SK-N-SH (cell line): ENCODE results near the gene CPLX1.

ENCODE experiments used
- EP300 ChIP-seq, 2 experiments: IDR thresholded peaks; 2 replicates each; pipeline versions ENCODE4 v1.4.0 to v1.6.1; 2012; ENCODE audit warnings: borderline replicate concordance in 1 of 2, low read depth in 1 of 2, low read length in 1 of 2
- EZH2phosphoT487 ChIP-seq: fragments of 200-600 bp; sonication (generic); IDR thresholded peaks from 2 replicates; pipeline ENCODE4 v1.6.1; 2017; ENCODE audit warnings: low read depth, mixed run types, mild to moderate bottlenecking, antibody characterized with exemption, moderate library complexity, borderline replicate concordance
- FOSL2 ChIP-seq: IDR thresholded peaks from 2 replicates; pipeline ENCODE4 v1.4.0; 2012; ENCODE audit warnings: low read depth, mild to moderate bottlenecking, moderate library complexity, borderline replicate concordance
- FOXJ3 ChIP-seq: sonication (generic); formaldehyde crosslinking; IDR thresholded peaks from 2 replicates; pipeline ENCODE4 v1.5.1; 2020; ENCODE audit warnings: mild to moderate bottlenecking, missing genetic modification reagents
- FOXM1 ChIP-seq: IDR thresholded peaks from 2 replicates; pipeline ENCODE4 v1.4.0; 2012; ENCODE audit warnings: low read depth, mild to moderate bottlenecking
- GABPA ChIP-seq: IDR thresholded peaks from 2 replicates; pipeline ENCODE4 v1.4.0; 2012; ENCODE audit warnings: low read depth, mild to moderate bottlenecking
- GATA2 ChIP-seq: sonication (generic); formaldehyde crosslinking; IDR thresholded peaks from 2 replicates; pipeline ENCODE4 v1.5.0; 2020; ENCODE audit warnings: mild to moderate bottlenecking, missing genetic modification reagents
- JUND ChIP-seq: IDR thresholded peaks from 2 replicates; pipeline ENCODE4 v1.4.0; 2012
- MEF2A ChIP-seq: IDR thresholded peaks from 2 replicates; pipeline ENCODE4 v1.4.0; 2012; ENCODE audit warnings: low read depth, borderline replicate concordance
- MXI1 ChIP-seq: IDR thresholded peaks from 2 replicates; pipeline ENCODE4 v1.6.1; 2012; ENCODE audit warnings: mild to moderate bottlenecking, low read depth, low read length, improper control_type of control experiment
- POLR2AphosphoS5 ChIP-seq: IDR thresholded peaks from 2 replicates; pipeline ENCODE4 v1.6.1; 2012; ENCODE audit warnings: low read depth, low read length
- RXRA ChIP-seq: IDR thresholded peaks from 2 replicates; pipeline ENCODE4 v1.4.0; 2012; ENCODE audit warnings: low read depth, mild to moderate bottlenecking, borderline replicate concordance
- TEAD4 ChIP-seq: IDR thresholded peaks from 2 replicates; pipeline ENCODE4 v1.4.0; 2012; ENCODE audit warnings: mild to moderate bottlenecking, borderline replicate concordance; ENCODE audit not compliant: insufficient read depth
- TF ChIP-seq, protein P1 (sequence below): fragments of 200-600 bp; sonication (generic); IDR thresholded peaks from 2 replicates; pipeline ENCODE4 v1.6.1; 2017; ENCODE audit warnings: antibody characterized with exemption, mild to moderate bottlenecking, moderate library complexity

DNA sequence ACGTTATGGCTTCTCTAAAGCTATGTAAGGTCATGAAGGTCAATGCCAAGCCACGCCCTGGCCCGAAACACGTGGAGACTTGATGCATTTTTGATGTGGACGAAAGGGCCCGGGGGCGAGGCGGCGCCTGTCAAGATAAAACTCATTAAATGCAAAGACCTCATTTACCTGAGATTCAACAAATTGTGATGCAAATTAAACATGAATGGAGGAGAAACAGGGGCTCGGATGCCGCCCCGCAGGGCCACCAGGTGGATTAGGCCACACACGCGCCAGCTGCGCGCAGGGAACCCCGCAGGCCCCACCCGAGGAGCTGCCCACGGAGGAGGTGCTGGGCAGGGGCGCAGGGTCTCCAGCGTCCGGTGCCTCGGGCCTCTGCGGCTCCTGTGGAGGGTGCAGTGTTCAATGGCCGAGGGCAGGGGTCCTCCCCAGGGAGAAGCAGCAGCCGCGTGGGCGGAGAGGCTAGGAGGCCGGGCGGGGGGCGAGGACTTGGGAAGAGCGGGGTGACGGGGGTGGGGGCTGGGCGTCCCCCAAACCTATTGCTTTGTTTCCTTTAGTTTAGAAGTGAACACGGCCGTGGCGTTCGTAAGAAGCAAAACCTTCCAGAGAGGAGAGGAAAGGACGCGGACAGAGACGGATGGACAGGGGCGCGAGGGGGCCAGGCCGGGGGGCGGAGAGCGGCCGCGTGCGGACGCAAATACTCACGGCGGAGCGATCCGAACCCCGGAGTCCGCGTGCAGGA is 40.4 kb downstream of the CPLX1 start:
- no peak for TF ChIP-seq MXI1
- TF ChIP-seq, protein P1, sequence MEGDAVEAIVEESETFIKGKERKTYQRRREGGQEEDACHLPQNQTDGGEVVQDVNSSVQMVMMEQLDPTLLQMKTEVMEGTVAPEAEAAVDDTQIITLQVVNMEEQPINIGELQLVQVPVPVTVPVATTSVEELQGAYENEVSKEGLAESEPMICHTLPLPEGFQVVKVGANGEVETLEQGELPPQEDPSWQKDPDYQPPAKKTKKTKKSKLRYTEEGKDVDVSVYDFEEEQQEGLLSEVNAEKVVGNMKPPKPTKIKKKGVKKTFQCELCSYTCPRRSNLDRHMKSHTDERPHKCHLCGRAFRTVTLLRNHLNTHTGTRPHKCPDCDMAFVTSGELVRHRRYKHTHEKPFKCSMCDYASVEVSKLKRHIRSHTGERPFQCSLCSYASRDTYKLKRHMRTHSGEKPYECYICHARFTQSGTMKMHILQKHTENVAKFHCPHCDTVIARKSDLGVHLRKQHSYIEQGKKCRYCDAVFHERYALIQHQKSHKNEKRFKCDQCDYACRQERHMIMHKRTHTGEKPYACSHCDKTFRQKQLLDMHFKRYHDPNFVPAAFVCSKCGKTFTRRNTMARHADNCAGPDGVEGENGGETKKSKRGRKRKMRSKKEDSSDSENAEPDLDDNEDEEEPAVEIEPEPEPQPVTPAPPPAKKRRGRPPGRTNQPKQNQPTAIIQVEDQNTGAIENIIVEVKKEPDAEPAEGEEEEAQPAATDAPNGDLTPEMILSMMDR, result no peak
- no peak for TF ChIP-seq RXRA
- no peak for TF ChIP-seq FOXJ3 (CRISPR knock-in tag)
- TF ChIP-seq GATA2, result no peak
- no peak for TF ChIP-seq GABPA
- no peak for TF ChIP-seq POLR2AphosphoS5
- no peak for TF ChIP-seq EP300 (IDR thresholded peaks at IDR 0.05; ENCODE audit: borderline replicate concordance in 1 of 2, low read depth in 1 of 2, low read length in 1 of 2)
- TF ChIP-seq JUND, result no peak
- TF ChIP-seq MEF2A, result no peak
- TF ChIP-seq EZH2phosphoT487, result no peak
- TF ChIP-seq FOXM1, result no peak
- no peak for TF ChIP-seq FOSL2
- TF ChIP-seq TEAD4, result no peak
